ENCODE measurements around the gene PNPLA6. TPM values are rescaled to one million over a fixed set of nuclear protein-coding genes. Genes with fewer than 3 reads are reported as not detected.

The PNPLA6 gene
- total and polyA plus RNA-seq, 2 of the 8 experiments (the other 6 are each of a cell fraction or from before 2014, with no cell fraction given): 55.1 to 121 TPM

- TF ChIP-seq CHD7 (IDR thresholded peaks at IDR 0.05; ENCODE audit: insufficient replicate concordance, low read length): no peak
- no peak for TF ChIP-seq SUZ12 (IDR thresholded peaks at IDR 0.05; ENCODE audit: low read length)
- TF ChIP-seq SP1 (IDR thresholded peaks at IDR 0.05; ENCODE audit: low read depth, low read length): no peak
- no peak for TF ChIP-seq SIN3A (conservative IDR thresholded peaks at IDR 0.05 in 1 of 2, IDR thresholded peaks at IDR 0.05 in 1 of 2; ENCODE audit: low read depth in 1 of 2, low read length in 2 of 2)
- no peak for TF ChIP-seq ASH2L (IDR thresholded peaks at IDR 0.05; ENCODE audit: low read length)
- TF ChIP-seq SIRT6 (IDR thresholded peaks at IDR 0.05; ENCODE audit: low read length): no peak
- no peak for TF ChIP-seq EGR1 (IDR thresholded peaks at IDR 0.05; ENCODE audit: borderline replicate concordance, low read depth, low read length)
- no peak for TF ChIP-seq TAF1 (IDR thresholded peaks at IDR 0.05; ENCODE audit: low read depth, low read length)
- TF ChIP-seq RNF2 (IDR thresholded peaks at IDR 0.05; ENCODE audit: borderline replicate concordance, low read depth, low read length, missing control alignments, poor library complexity, severe bottlenecking): no peak
- TF ChIP-seq RXRA (IDR thresholded peaks at IDR 0.05; ENCODE audit: insufficient read depth, low read depth, low read length): no peak
These were observed 16.0 kb upstream of the PNPLA6 start (continued) for GRCh38 chr19:7519361-7520130.

Data from H1 (cell line).